DOHH2 (cell line): ENCODE measurements around the gene RGS9.

Experiments
- CTCF ChIP-seq: fragments of 200-600 bp; sonication (generic); IDR thresholded peaks from one replicate; pipeline ENCODE4 v1.5.1; 2014; ENCODE audit warnings: antibody characterized with exemption, mild to moderate bottlenecking, low read depth, low read length; ENCODE audit not compliant: poor library complexity, severe bottlenecking
- EZH2phosphoT487 ChIP-seq: fragments of 200-600 bp; sonication (generic); IDR thresholded peaks from 2 replicates; pipeline ENCODE4 v1.6.1; 2017; ENCODE audit warnings: borderline replicate concordance, mild to moderate bottlenecking, antibody characterized with exemption, low read length, moderate library complexity, mixed read lengths

- TF ChIP-seq CTCF (no peak), EZH2phosphoT487 (no peak)
Observed at GRCh38 chr17:65226227-65226626, 89.1 kb downstream of the RGS9 start.
